K562 (cell line): Measurements from ENCODE around the gene MMP17. TPM values are rescaled to one million over a fixed set of nuclear protein-coding genes. Genes with fewer than 3 reads are reported as not detected.

Experiments used
- ATAC-seq: fragments of 200-7000 bp; cut with Tn5 transposase; 3 replicates; pipeline ENCODE4 v1.9.1; 2020; ENCODE audit warnings: moderate library complexity
- BruUV-seq: library from RNA; stranded (reverse); fragments of 400-500 nt; replicated peaks from 2 replicates; lab custom pipeline; 2021; lab: Mats Ljungman, UMichigan
- CTCF ChIA-PET: fragments of 300-600 bp; formaldehyde crosslinking; extraction: SDS; loops from one replicate; lab custom pipeline; 2021; ENCODE audit warnings: low intra/inter-chr PET ratio; lab: Yijun Ruan, JAX
- POLR2A ChIA-PET: fragments of 300-600, 350-650 bp; sonication (Branson Sonifier 250); formaldehyde crosslinking; extraction: SDS; loops from one replicate; lab custom pipeline; 2021; ENCODE audit warnings: antibody characterized with exemption, inconsistent platforms; lab: Yijun Ruan, JAX
- DNase-seq, 4 experiments: peaks; one replicate each; pipeline versions ENCODE4 v3.0.0 to v3.0.0-alpha.2; 2011 to 2018; ENCODE audit warnings: low spot score in 3 of 4, mixed read lengths in 3 of 4; ENCODE audit errors: extremely low read depth in 1 of 4
- FAIRE-seq: peaks from 2 replicates; lab custom pipeline; 2011; peaks lifted over from hg19 to GRCh38; lab: Jason Lieb, UNC
- H2AFZ ChIP-seq: 2 replicates; pipeline ENCODE4 v1.6.0; 2011; ENCODE audit warnings: low read depth, low read length, control low read depth, inconsistent platforms
- H3K27ac ChIP-seq: fragments of 200-600 bp; 3 replicates; pipeline ENCODE4 v1.8.0; 2011; ENCODE audit warnings: low read depth, mild to moderate bottlenecking, control low read depth, inconsistent platforms, low read length, moderate library complexity, mixed read lengths; ENCODE audit errors: extremely low read depth
- H3K27me3 ChIP-seq, 2 experiments: fragments of 300-600 bp in 1 of 2; 2 replicates in 1 of 2; 3 replicates in 1 of 2; pipeline versions ENCODE4 v1.6.0 to v1.8.0; 2011; ENCODE audit warnings: inconsistent platforms in 2 of 2, low read length in 2 of 2, mild to moderate bottlenecking in 1 of 2, mixed read lengths in 1 of 2, moderate library complexity in 1 of 2; ENCODE audit not compliant: control insufficient read depth in 2 of 2, insufficient read depth in 2 of 2
- H3K36me3 ChIP-seq: fragments of 300-600 bp; 3 replicates; pipeline ENCODE4 v1.8.0; 2011; ENCODE audit warnings: mild to moderate bottlenecking, low read length, inconsistent platforms; ENCODE audit not compliant: control insufficient read depth, insufficient read depth
- H3K4me1 ChIP-seq, 2 experiments: fragments of 200-600 bp in 1 of 2; replicated peaks in 1 of 2; 2 replicates in 1 of 2; 3 replicates in 1 of 2; pipeline versions ENCODE4 v1.5.1 to v1.8.0; 2011; ENCODE audit warnings: inconsistent platforms in 2 of 2, low read length in 2 of 2, mild to moderate bottlenecking in 1 of 2, mixed read lengths in 1 of 2, moderate library complexity in 1 of 2; ENCODE audit not compliant: control insufficient read depth in 2 of 2, insufficient read depth in 2 of 2
- H3K4me2 ChIP-seq: 2 replicates; pipeline ENCODE4 v1.6.1; 2011; ENCODE audit warnings: low read length, control low read depth, inconsistent platforms, mixed read lengths; ENCODE audit not compliant: insufficient read depth
- H3K4me3 ChIP-seq: fragments of 200-600 bp; sonication (generic), shearing (Covaris generic); 2 replicates; pipeline ENCODE4 v1.5.1; 2016; ENCODE audit warnings: control low read depth, inconsistent platforms
- H3K79me2 ChIP-seq: fragments of 200-600 bp; 3 replicates; pipeline ENCODE4 v1.8.0; 2011; ENCODE audit warnings: low read length, inconsistent platforms; ENCODE audit not compliant: control insufficient read depth, insufficient read depth
- H3K9ac ChIP-seq, 2 experiments: 2 replicates each; pipeline versions ENCODE4 v1.6.0 to v1.6.1; 2011; ENCODE audit warnings: low read depth in 2 of 2, low read length in 2 of 2, control low read depth in 1 of 2, inconsistent platforms in 1 of 2, mild to moderate bottlenecking in 1 of 2, mixed read lengths in 1 of 2; ENCODE audit not compliant: insufficient read depth in 1 of 2
- H3K9me1 ChIP-seq: one replicate; pipeline ENCODE4 v1.6.0; 2011; ENCODE audit warnings: inconsistent platforms, mild to moderate bottlenecking, low read length, moderate library complexity; ENCODE audit not compliant: control insufficient read depth, insufficient read depth
- H3K9me3 ChIP-seq: replicated peaks from 2 replicates; pipeline ENCODE4 v1.5.1; 2011; ENCODE audit warnings: low read depth, low read length, inconsistent platforms; ENCODE audit not compliant: control insufficient read depth, insufficient read depth
- H4K20me1 ChIP-seq: replicated peaks from 2 replicates; pipeline ENCODE4 v1.6.1; 2011; ENCODE audit warnings: low read length, inconsistent platforms, mixed read lengths; ENCODE audit not compliant: control insufficient read depth, insufficient read depth
- EHMT2 ChIP-seq: fragments of 450-650 bp; IDR thresholded peaks from 2 replicates; pipeline ENCODE4 v1.6.1; 2018; ENCODE audit warnings: antibody characterized with exemption
- HDAC1 ChIP-seq, 2 experiments: fragments of 450-650 bp; IDR thresholded peaks; 2 replicates each; pipeline ENCODE4 v1.6.1; 2016 to 2017; ENCODE audit warnings: inconsistent platforms in 1 of 2, mild to moderate bottlenecking in 1 of 2, moderate library complexity in 1 of 2
- NR2C1 ChIP-seq, 2 experiments: fragments of 450-650 bp; IDR thresholded peaks; 2 replicates each; pipeline ENCODE4 v1.6.1; 2017; ENCODE audit warnings: mild to moderate bottlenecking in 2 of 2, antibody characterized with exemption in 1 of 2, inconsistent platforms in 1 of 2, missing compliant biosample characterization in 1 of 2, missing genetic modification characterization in 1 of 2
- PHB2 ChIP-seq: fragments of 450-650 bp; IDR thresholded peaks from 2 replicates; pipeline ENCODE4 v1.6.1; 2017; ENCODE audit warnings: low read depth
- PRPF4 ChIP-seq: fragments of 200-400 bp; formaldehyde crosslinking; IDR thresholded peaks from one replicate; pipeline ENCODE4 v1.6.1; 2017; ENCODE audit warnings: low read length, low read depth, mild to moderate bottlenecking; ENCODE audit not compliant: insufficient read depth, poor library complexity, severe bottlenecking
- SIN3B ChIP-seq: fragments of 450-650 bp; IDR thresholded peaks from 2 replicates; pipeline ENCODE4 v1.6.1; 2017; ENCODE audit warnings: low read depth, mild to moderate bottlenecking, moderate library complexity
- TEAD1 ChIP-seq, 2 experiments: fragments of 450-650 bp in 1 of 2; sonication (generic) in 1 of 2; formaldehyde crosslinking; IDR thresholded peaks; 2 replicates each; pipeline versions ENCODE4 v1.4.0 to v1.8.0; 2020 to 2022; ENCODE audit warnings: mild to moderate bottlenecking in 2 of 2, missing genetic modification reagents in 1 of 2
- ZNF23 ChIP-seq: fragments of 250-450 bp; sonication (Bioruptor Pico); IDR thresholded peaks from 2 replicates; pipeline ENCODE4 v1.4.0; 2020; ENCODE audit warnings: mild to moderate bottlenecking
- WGBS: fragments of 100-300 bp; shearing (Covaris generic); methylation state at CpG from one replicate; pipeline ENCODE4 v1.1.6; 2016; ENCODE audit warnings: low coverage, mixed read lengths; ENCODE audit not compliant: insufficient coverage; ENCODE audit errors: missing lambda C conversion rate; 5-methylcytosine and 5-hydroxymethylcytosine counted together
- in situ Hi-C: fragments of 300-500 bp; cut with MboI; formaldehyde crosslinking; loops from 4 replicates; pipeline ENCODE4 v1.15.0; 2018; ENCODE audit warnings: inconsistent platforms, mixed read lengths
- intact Hi-C: fragments of 100-400 bp; cut with micrococcal nuclease; formaldehyde crosslinking; loops from 2 replicates; pipeline ENCODE4 v1.14.2; 2022
- polyA plus RNA-seq, 8 experiments: library from polyadenylated mRNA; depleted of rRNA in 4 of 8; stranded (reverse) in 5 of 8; unstranded in 3 of 8; fragments of >200 nt; fragmentation: Nextera tagmentation in 2 of 8; fragmentation: Illumina TruSeq in 1 of 8; extraction: Ambion mirVana in 2 of 8; extraction: Trizol in 1 of 8; gene quantifications; 2 replicates each; pipeline versions ENCODE4 v1.2.1 to v1.2.3, GENCODE V29; 2011 to 2014; ENCODE audit warnings: inconsistent platforms in 1 of 8, missing spikeins in 1 of 8
- total RNA-seq, 7 experiments: library from RNA; depleted of rRNA in 6 of 7; stranded (reverse); fragments of >200 nt in 6 of 7; fragmentation: Illumina TruSeq in 2 of 7; extraction: Trizol in 2 of 7; gene quantifications; 2 replicates each; pipeline versions ENCODE4 v1.2.1 to v1.2.3, GENCODE V29; 2011 to 2021; ENCODE audit warnings: low replicate concordance in 1 of 7
- TF ChIP-seq, protein P1 (sequence below): sonication (generic); formaldehyde crosslinking; IDR thresholded peaks from 2 replicates; pipeline ENCODE4 v1.8.1; 2023; ENCODE audit warnings: mild to moderate bottlenecking, missing genetic modification reagents
- TF ChIP-seq, protein P2 (sequence below): fragments of 250-450 bp; sonication (Bioruptor Pico); IDR thresholded peaks from 2 replicates; pipeline ENCODE4 v1.8.0; 2022; ENCODE audit warnings: moderate library complexity, mild to moderate bottlenecking, inconsistent platforms
- TF ChIP-seq, protein P3 (sequence below): sonication (generic); formaldehyde crosslinking; IDR thresholded peaks from 2 replicates; pipeline ENCODE4 v1.8.0; 2022; ENCODE audit warnings: mild to moderate bottlenecking, low read depth, missing genetic modification reagents
- TF ChIP-seq, protein P4 (sequence below): fragments of 450-650 bp; IDR thresholded peaks from 2 replicates; pipeline ENCODE4 v1.6.1; 2017; ENCODE audit warnings: mild to moderate bottlenecking, moderate library complexity

The MMP17 gene
- total and polyA plus RNA-seq, 9 of the 15 experiments (the other 6 are each of a cell fraction or from before 2014, with no cell fraction given) = 1.1 to 21.2 (median 17.1) TPM; not detected in 2

DNA sequence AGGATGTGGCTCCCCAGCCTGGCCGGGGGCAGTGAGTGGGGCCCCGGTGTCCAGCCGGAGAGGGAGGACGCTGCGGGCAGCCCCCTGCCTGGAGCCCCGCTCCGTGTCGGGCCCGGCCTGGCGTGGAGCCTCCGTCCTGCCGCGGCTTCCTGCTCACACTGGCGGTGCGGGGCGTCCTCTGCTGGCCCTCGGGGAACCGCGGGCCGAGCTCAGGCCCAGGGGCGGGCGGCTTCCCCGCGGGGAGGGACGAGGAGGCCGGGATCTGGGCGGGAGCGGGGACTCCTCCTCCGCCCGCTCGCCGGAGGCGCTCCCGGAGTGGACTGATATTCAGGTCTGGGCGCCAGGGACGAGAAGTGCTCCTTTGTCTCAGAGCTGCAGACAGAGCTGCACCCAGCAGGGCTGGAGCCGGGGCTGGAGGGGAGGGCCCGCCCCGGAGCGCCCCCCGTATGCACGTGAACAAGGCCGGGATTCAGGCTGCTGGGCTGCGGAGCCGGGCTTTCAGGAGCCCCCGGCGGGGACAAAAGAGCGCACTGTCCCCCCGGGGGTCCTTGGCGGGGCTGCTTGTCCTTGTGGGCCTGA lies 2.2 kb downstream of the MMP17 start (continued):
- TF ChIP-seq, protein P1, sequence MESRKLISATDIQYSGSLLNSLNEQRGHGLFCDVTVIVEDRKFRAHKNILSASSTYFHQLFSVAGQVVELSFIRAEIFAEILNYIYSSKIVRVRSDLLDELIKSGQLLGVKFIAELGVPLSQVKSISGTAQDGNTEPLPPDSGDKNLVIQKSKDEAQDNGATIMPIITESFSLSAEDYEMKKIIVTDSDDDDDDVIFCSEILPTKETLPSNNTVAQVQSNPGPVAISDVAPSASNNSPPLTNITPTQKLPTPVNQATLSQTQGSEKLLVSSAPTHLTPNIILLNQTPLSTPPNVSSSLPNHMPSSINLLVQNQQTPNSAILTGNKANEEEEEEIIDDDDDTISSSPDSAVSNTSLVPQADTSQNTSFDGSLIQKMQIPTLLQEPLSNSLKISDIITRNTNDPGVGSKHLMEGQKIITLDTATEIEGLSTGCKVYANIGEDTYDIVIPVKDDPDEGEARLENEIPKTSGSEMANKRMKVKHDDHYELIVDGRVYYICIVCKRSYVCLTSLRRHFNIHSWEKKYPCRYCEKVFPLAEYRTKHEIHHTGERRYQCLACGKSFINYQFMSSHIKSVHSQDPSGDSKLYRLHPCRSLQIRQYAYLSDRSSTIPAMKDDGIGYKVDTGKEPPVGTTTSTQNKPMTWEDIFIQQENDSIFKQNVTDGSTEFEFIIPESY = peak; percentile 81
- TF ChIP-seq PRPF4 (no peak), SIN3B (0 out of 2 replicates have a peak, but pooled peaks have one; percentile 18), EHMT2 (no peak)

DNA sequence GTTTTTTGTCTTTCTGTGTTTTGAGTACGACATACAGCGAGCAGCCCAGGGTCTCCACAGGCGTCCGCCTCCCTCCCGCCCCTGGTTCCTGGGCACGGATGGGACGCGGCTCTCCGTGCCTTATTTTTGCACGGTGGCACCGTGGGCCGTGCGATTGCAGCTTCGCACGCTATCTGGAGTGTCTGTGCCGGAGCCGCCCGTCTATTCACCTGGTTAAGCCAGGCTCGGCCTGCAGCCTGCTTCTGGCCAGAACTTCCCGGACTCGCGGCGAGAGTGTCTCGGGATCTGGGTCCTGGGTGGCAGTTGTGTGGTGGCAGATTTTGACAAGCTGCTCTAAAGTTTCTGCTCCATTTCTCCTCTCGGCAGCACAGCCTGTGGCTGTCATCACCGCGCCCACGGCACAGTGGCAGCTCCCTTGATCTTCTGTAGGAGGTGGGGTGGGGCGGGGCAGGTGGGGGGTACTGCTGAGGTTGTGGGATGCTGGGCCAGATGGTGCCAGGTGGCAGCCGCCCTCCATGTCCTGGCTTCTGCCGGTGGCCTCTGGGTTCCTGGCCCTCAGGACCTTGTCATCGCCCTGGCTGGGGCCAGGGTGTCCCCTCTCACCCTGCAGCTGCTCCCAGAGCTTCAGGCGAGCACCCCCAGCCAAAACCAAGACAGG lies 2.9 kb downstream of the MMP17 start:
- Histone ChIP-seq H3K4me2 (peak overlapping the region; percentile 63), H4K20me1 (peaks cover 28% of the 10 kb centered on the region; the same call in 1 of the 2 replicates), H3K9me1 (no peaks in the 10 kb centered on the region), H3K36me3 (no peaks in the 10 kb centered on the region), H3K4me3 (peak overlapping the region; percentile 54), H3K4me1 (peaks cover 12 to 72% of the 10 kb centered on the region in 2 experiments; a peak in 4 of 5 replicates), H3K9ac (peak overlapping the region in 1 of 2 experiments; percentile 85; a peak in 2 of 4 replicates), H2AFZ (peak overlapping the region; percentile 41; the same call in 1 of the 2 replicates), H3K27ac (no peak overlapping the region), H3K79me2 (peaks cover 21% of the 10 kb centered on the region), H3K27me3 (peaks cover 3 to 9% of the 10 kb centered on the region in 2 experiments; a peak in 3 of 5 replicates), H3K9me3 (no peaks in the 10 kb centered on the region)
- FAIRE-seq (no peak), DNase-seq (no peak), ATAC-seq (no peak; the same call in 2 of the 3 replicates)
- ChIA-PET POLR2A (interaction anchor here (0.6 kb wide), 2 partner anchors 99 to 699 kb away, joined by 3 read pairs; no protein-coding TSS in a partner anchor), CTCF (interaction anchor here (0.7 to 2.1 kb wide), 3 partner anchors 75 to 727 kb away, joined by 3 to 11 read pairs (median 3); no protein-coding TSS in a partner anchor)
- intact Hi-C loops = loop anchor here (5.0 to 10.0 kb wide), 3 partner anchors 214 to 1066 kb away; no protein-coding TSS in a partner anchor
- 29% methylated on average over 23 of the region's 33 CpGs for WGBS
- BruUV-seq = no TSS peak
- in situ Hi-C loops = loop anchor here (10.0 kb wide), 1 partner anchor 726 kb away; no protein-coding TSS in a partner anchor
- TF ChIP-seq HDAC1 (IDR thresholded peaks at IDR 0.05) (no peak), PHB2 (no peak), TEAD1 (CRISPR knock-in tag; IDR thresholded peaks at IDR 0.05) (0 out of 4 replicates have a peak, but pooled peaks of 1 of the 2 experiments have one; percentile 23), ZNF23 (no peak), PRPF4 (no peak), NR2C1 (IDR thresholded peaks at IDR 0.05) (no peak), NR2C1 (tag; IDR thresholded peaks at IDR 0.05) (no peak)
- TF ChIP-seq, protein P2, sequence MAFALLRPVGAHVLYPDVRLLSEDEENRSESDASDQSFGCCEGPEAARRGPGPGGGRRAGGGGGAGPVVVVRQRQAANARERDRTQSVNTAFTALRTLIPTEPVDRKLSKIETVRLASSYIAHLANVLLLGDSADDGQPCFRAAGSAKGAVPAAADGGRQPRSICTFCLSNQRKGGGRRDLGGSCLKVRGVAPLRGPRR (CRISPR knock-in tag) = no peak
- TF ChIP-seq, protein P3, sequence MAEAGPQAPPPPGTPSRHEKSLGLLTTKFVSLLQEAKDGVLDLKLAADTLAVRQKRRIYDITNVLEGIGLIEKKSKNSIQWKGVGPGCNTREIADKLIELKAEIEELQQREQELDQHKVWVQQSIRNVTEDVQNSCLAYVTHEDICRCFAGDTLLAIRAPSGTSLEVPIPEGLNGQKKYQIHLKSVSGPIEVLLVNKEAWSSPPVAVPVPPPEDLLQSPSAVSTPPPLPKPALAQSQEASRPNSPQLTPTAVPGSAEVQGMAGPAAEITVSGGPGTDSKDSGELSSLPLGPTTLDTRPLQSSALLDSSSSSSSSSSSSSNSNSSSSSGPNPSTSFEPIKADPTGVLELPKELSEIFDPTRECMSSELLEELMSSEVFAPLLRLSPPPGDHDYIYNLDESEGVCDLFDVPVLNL (CRISPR knock-in tag) = no peak
- TF ChIP-seq, protein P4, sequence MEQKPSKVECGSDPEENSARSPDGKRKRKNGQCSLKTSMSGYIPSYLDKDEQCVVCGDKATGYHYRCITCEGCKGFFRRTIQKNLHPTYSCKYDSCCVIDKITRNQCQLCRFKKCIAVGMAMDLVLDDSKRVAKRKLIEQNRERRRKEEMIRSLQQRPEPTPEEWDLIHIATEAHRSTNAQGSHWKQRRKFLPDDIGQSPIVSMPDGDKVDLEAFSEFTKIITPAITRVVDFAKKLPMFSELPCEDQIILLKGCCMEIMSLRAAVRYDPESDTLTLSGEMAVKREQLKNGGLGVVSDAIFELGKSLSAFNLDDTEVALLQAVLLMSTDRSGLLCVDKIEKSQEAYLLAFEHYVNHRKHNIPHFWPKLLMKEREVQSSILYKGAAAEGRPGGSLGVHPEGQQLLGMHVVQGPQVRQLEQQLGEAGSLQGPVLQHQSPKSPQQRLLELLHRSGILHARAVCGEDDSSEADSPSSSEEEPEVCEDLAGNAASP = no peak
